ENCODE data around the gene TMPO. TPM values are rescaled to one million over a fixed set of nuclear protein-coding genes. Genes with fewer than 3 reads are reported as not detected.

TMPO gene
- total and polyA plus RNA-seq, 10 of the 15 experiments (the other 5 are each of a cell fraction or from before 2014, with no cell fraction given): 79.8 to 246 (median 179) TPM

DNA sequence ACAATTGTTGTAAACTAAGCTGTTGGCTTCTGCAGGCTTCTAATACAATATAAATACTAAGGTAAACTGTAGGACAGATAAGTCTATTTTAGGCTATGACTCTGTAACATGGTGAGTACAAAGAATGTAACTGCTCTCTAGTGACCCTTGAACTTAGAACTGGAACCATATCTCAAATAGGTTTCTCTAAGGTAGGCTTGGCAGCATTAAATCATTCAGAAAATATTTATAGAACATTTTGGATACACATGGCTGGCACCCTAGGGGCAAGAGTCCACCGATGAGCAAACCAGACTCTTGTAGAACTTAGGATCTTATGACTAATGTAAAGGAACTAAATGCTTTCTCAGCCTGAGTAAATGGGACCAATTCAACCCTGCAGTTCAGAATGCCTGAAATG is 58.7 kb downstream of the TMPO start:
- Histone ChIP-seq H3K36me3 (ENCODE audit: control insufficient read depth in 2 of 2, insufficient read depth in 2 of 2, low read length in 1 of 2) (no peaks in the 10 kb centered on the region), H3K4me1 (ENCODE audit: control insufficient read depth, insufficient read depth, low read length) (no peaks in the 10 kb centered on the region), H3K9ac (ENCODE audit: control insufficient read depth, insufficient read depth, low read length) (no peak overlapping the region), H3K4me2 (ENCODE audit: control insufficient read depth, insufficient read depth) (no peak overlapping the region), H3K27ac (ENCODE audit: control insufficient read depth, insufficient read depth) (no peak overlapping the region), H3K9me3 (replicated peaks; ENCODE audit: control insufficient read depth, insufficient read depth, low read length) (no peaks in the 10 kb centered on the region), H3K4me3 (no peak overlapping the region), H3K79me2 (ENCODE audit: control insufficient read depth, insufficient read depth, low read length) (no peaks in the 10 kb centered on the region), H3K27me3 (replicated peaks in 1 of 2; ENCODE audit: control insufficient read depth in 2 of 2, insufficient read depth in 2 of 2, low read length in 1 of 2) (no peaks in the 10 kb centered on the region), H2AFZ (ENCODE audit: control insufficient read depth, low read depth, low read length) (no peak overlapping the region), H4K20me1 (ENCODE audit: control insufficient read depth, insufficient read depth) (no peaks in the 10 kb centered on the region)
- ChIA-PET RAD21 (ENCODE audit: unreplicated experiment) (no interaction called here), SMC1A (ENCODE audit: uncharacterized antibody, unreplicated experiment) (interaction anchor here (1.0 to 10.1 kb wide), 2 partner anchors 8 to 77 kb away, joined by 3 to 107 read pairs; no protein-coding TSS in a partner anchor), CTCF (no interaction called here), POLR2A (interaction anchor here (0.7 to 1.4 kb wide), 2 partner anchors 19 to 888 kb away, joined by 3 to 5 read pairs; no protein-coding TSS in a partner anchor)
- in situ Hi-C loops (cut with MboI): no loop called here
- DNase-seq (ENCODE audit: low read depth, low spot score) (no peak), FAIRE-seq (no peak), ATAC-seq (peak; percentile 37)
- TF ChIP-seq RB1 (IDR thresholded peaks at IDR 0.05; ENCODE audit: borderline replicate concordance) (no peak), FOXK2 (IDR thresholded peaks at IDR 0.05) (no peak), CHD1 (IDR thresholded peaks at IDR 0.05; ENCODE audit: low read depth, low read length) (no peak), MTA3 (IDR thresholded peaks at IDR 0.05; ENCODE audit: borderline replicate concordance, low read length) (no peak), BCL11A (IDR thresholded peaks at IDR 0.05; ENCODE audit: low read depth, low read length) (no peak), BMI1 (IDR thresholded peaks at IDR 0.05; ENCODE audit: borderline replicate concordance) (no peak), GATAD2B (conservative IDR thresholded peaks at IDR 0.05; ENCODE audit: low read depth) (no peak), POLR2AphosphoS2 (IDR thresholded peaks at IDR 0.05; ENCODE audit: low read depth, low read length) (no peak), EED (IDR thresholded peaks at IDR 0.05; ENCODE audit: low read depth) (no peak)
- TF ChIP-seq, protein P1, sequence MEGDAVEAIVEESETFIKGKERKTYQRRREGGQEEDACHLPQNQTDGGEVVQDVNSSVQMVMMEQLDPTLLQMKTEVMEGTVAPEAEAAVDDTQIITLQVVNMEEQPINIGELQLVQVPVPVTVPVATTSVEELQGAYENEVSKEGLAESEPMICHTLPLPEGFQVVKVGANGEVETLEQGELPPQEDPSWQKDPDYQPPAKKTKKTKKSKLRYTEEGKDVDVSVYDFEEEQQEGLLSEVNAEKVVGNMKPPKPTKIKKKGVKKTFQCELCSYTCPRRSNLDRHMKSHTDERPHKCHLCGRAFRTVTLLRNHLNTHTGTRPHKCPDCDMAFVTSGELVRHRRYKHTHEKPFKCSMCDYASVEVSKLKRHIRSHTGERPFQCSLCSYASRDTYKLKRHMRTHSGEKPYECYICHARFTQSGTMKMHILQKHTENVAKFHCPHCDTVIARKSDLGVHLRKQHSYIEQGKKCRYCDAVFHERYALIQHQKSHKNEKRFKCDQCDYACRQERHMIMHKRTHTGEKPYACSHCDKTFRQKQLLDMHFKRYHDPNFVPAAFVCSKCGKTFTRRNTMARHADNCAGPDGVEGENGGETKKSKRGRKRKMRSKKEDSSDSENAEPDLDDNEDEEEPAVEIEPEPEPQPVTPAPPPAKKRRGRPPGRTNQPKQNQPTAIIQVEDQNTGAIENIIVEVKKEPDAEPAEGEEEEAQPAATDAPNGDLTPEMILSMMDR (IDR thresholded peaks at IDR 0.05 in 2 of 3, conservative IDR thresholded peaks at IDR 0.05 in 1 of 3; ENCODE audit: control insufficient read depth in 2 of 3, extremely low read depth in 1 of 3, insufficient read depth in 1 of 3, low read depth in 3 of 3, low read length in 3 of 3): no peak
- TF ChIP-seq, protein P2, sequence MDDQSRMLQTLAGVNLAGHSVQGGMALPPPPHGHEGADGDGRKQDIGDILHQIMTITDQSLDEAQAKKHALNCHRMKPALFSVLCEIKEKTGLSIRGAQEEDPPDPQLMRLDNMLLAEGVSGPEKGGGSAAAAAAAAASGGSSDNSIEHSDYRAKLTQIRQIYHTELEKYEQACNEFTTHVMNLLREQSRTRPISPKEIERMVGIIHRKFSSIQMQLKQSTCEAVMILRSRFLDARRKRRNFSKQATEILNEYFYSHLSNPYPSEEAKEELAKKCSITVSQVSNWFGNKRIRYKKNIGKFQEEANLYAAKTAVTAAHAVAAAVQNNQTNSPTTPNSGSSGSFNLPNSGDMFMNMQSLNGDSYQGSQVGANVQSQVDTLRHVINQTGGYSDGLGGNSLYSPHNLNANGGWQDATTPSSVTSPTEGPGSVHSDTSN (IDR thresholded peaks at IDR 0.05; ENCODE audit: insufficient replicate concordance, low read depth, low read length): no peak
- TF ChIP-seq, protein P3, sequence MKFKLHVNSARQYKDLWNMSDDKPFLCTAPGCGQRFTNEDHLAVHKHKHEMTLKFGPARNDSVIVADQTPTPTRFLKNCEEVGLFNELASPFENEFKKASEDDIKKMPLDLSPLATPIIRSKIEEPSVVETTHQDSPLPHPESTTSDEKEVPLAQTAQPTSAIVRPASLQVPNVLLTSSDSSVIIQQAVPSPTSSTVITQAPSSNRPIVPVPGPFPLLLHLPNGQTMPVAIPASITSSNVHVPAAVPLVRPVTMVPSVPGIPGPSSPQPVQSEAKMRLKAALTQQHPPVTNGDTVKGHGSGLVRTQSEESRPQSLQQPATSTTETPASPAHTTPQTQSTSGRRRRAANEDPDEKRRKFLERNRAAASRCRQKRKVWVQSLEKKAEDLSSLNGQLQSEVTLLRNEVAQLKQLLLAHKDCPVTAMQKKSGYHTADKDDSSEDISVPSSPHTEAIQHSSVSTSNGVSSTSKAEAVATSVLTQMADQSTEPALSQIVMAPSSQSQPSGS (IDR thresholded peaks at IDR 0.05; ENCODE audit: low read length): no peak
- 4% methylated on average over 1 of the region's 1 CpG for WGBS (ENCODE audit: insufficient coverage, insufficient replicate concordance, low lambda C conversion rate, missing lambda C conversion rate)
- no TSS peak for BruUV-seq (replicated peaks)
- intact Hi-C loops (cut with micrococcal nuclease; ENCODE audit: unreplicated experiment): no loop called here

All from GM12878 (cell line).